Transverse colon (tissue), 4 donors: ENCODE data around the gene PAPOLA. TPM values are rescaled to one million over a fixed set of nuclear protein-coding genes. Genes with fewer than 3 reads are reported as not detected.

Experiments used
- DNase-seq: peaks from one replicate; pipeline ENCODE4 v3.0.0-alpha.2; 2019
- H3K27ac ChIP-seq, 4 donors: fragments of 200-600 bp; sonication (generic); 2 replicates each; pipeline ENCODE4 v1.5.1; 2016 to 2018; ENCODE audit warnings: inconsistent platforms in 4 of 4
- H3K27me3 ChIP-seq: fragments of 200-600 bp; sonication (generic); 2 replicates; pipeline ENCODE4 v1.5.1; 2017; ENCODE audit warnings: inconsistent platforms
- H3K36me3 ChIP-seq, 4 donors: fragments of 200-600 bp; sonication (generic); 2 replicates each; pipeline ENCODE4 v1.5.1; 2017 to 2019; ENCODE audit warnings: inconsistent platforms in 4 of 4
- H3K4me1 ChIP-seq, 4 donors: fragments of 200-600 bp; sonication (generic); 2 replicates each; pipeline ENCODE4 v1.5.1; 2017 to 2020; ENCODE audit warnings: inconsistent platforms in 4 of 4
- H3K4me3 ChIP-seq, 4 donors: fragments of 200-600 bp; sonication (generic); 1 replicate in 1 of 4; 2 replicates in 3 of 4; pipeline versions ENCODE4 v1.5.1 to v1.6.1; 2017 to 2019; ENCODE audit warnings: inconsistent platforms in 4 of 4
- H3K9me3 ChIP-seq, 2 donors: fragments of 200-600 bp; sonication (generic); 2 replicates each; pipeline ENCODE4 v1.5.1; 2017 to 2019; ENCODE audit warnings: inconsistent platforms in 2 of 2
- CTCF ChIP-seq, 5 experiments: fragments of 200-600 bp in 3 of 5; fragments of 450-650 bp in 2 of 5; sonication (generic) in 3 of 5; IDR thresholded peaks; 1 replicate in 2 of 5; 2 replicates in 3 of 5; pipeline ENCODE4 v1.5.1; 2016 to 2017; ENCODE audit warnings: antibody characterized with exemption in 5 of 5, inconsistent platforms in 3 of 5, mild to moderate bottlenecking in 2 of 5, moderate library complexity in 1 of 5
- EP300 ChIP-seq: sonication (generic); formaldehyde crosslinking; IDR thresholded peaks from one replicate; pipeline ENCODE4 v1.6.1; 2017; ENCODE audit warnings: antibody characterized with exemption, low read depth
- POLR2A ChIP-seq: fragments of 450-650 bp; IDR thresholded peaks from one replicate; pipeline ENCODE4 v1.6.1; 2016; ENCODE audit warnings: antibody characterized with exemption, mild to moderate bottlenecking, moderate library complexity
- POLR2AphosphoS5 ChIP-seq, 3 donors: sonication (generic); formaldehyde crosslinking; IDR thresholded peaks; one replicate each; pipeline ENCODE4 v1.6.1; 2016; ENCODE audit warnings: antibody characterized with exemption in 3 of 3
- WGBS, 2 donors: methylation state at CpG; one replicate each; pipeline ENCODE4 v1.1.5; 2018; ENCODE audit warnings: low coverage in 1 of 2; 5-methylcytosine and 5-hydroxymethylcytosine counted together
- in situ Hi-C, 4 donors: fragments of 200-750 bp; cut with MboI; loops; one replicate each; pipeline versions ENCODE4 v1.15.0 to v1.15.1; 2017; ENCODE audit warnings: low sequenced_read_pairs in 3 of 4, low pct_ligation_motif_present in 1 of 4, low pct_unique_long_range_greater_than_20kb in 1 of 4
- intact Hi-C: fragments of 100-400 bp; cut with DNase I; formaldehyde crosslinking; loops from one replicate; pipeline ENCODE4 v1.15.1; 2023; ENCODE audit warnings: low total_unique reads
- total RNA-seq, 4 donors: library from RNA; depleted of rRNA; stranded (reverse); fragments of >200 nt; gene quantifications; one replicate each; pipeline ENCODE4 v1.1.0, GENCODE V29; 2016

The PAPOLA gene
- total RNA-seq, 4 donors from 2014 or later: 166 to 231 (median 193) TPM

- H3K4me1 ChIP-seq: no peaks in the 10 kb centered on the region
- no peak for DNase-seq
- no peaks in the 10 kb centered on the region for H3K27me3 ChIP-seq
- no peak overlapping the region for H3K27ac ChIP-seq
- intact Hi-C loops: loop anchor here (10.0 kb wide), 1 partner anchor 1178 kb away; no protein-coding TSS in a partner anchor
- in situ Hi-C loops: no loop called here
- no peak overlapping the region for H3K4me3 ChIP-seq
- TF ChIP-seq POLR2A: no peak
- TF ChIP-seq POLR2AphosphoS5 (IDR thresholded peaks at IDR 0.05): no peak
- TF ChIP-seq CTCF (IDR thresholded peaks at IDR 0.05): no peak
- no peak for TF ChIP-seq EP300
- no peaks in the 10 kb centered on the region for H3K9me3 ChIP-seq
- H3K36me3 ChIP-seq: peaks cover 0 to 64% (median 14%) of the 10 kb centered on the region in 4 donors
Measured at GRCh38 chr14:96532632-96533031, 30.4 kb downstream of the PAPOLA start.

- no peaks in the 10 kb centered on the region for H3K27me3 ChIP-seq
- H3K4me3 ChIP-seq: no peak overlapping the region
- 100% methylated on average over 1 of the region's 1 CpG for WGBS, 2 donors
- in situ Hi-C loops: no loop called here
- no peak overlapping the region for H3K27ac ChIP-seq
- peaks cover 0 to 38% (median 9%) of the 10 kb centered on the region in 4 donors for H3K36me3 ChIP-seq
- no peaks in the 10 kb centered on the region for H3K9me3 ChIP-seq
- intact Hi-C loops: loop anchor here (10.0 kb wide), 1 partner anchor 1182 kb away; no protein-coding TSS in a partner anchor
- no peak for DNase-seq
- TF ChIP-seq EP300: no peak
- TF ChIP-seq POLR2AphosphoS5 (IDR thresholded peaks at IDR 0.05): no peak
- TF ChIP-seq CTCF (IDR thresholded peaks at IDR 0.05): no peak
- no peak for TF ChIP-seq POLR2A
- H3K4me1 ChIP-seq: peaks cover 0 to 12% (median 3%) of the 10 kb centered on the region in 4 donors
Measured at GRCh38 chr14:96536807-96537206, 34.6 kb downstream of the PAPOLA start.

GRCh38 chr14:96538097-96538989 is 36.2 kb downstream of the PAPOLA start:
- Histone ChIP-seq H3K4me3 (no peak overlapping the region), H3K27ac (no peak overlapping the region), H3K9me3 (no peaks in the 10 kb centered on the region), H3K4me1 (peaks cover 0 to 12% (median 3%) of the 10 kb centered on the region in 4 donors), H3K27me3 (no peaks in the 10 kb centered on the region), H3K36me3 (peaks cover 0 to 27% (median 4%) of the 10 kb centered on the region in 4 donors)
- DNase-seq: no peak
- 60 to 70% methylated on average over 3 of the region's 3 CpGs for WGBS, 2 donors
- in situ Hi-C loops (no loop called here), intact Hi-C loops (loop anchor here (10.0 kb wide), 1 partner anchor 1184 kb away; no protein-coding TSS in a partner anchor)
- no peak for TF ChIP-seq POLR2AphosphoS5 (IDR thresholded peaks at IDR 0.05)
- no peak for TF ChIP-seq POLR2A
- TF ChIP-seq EP300: no peak
- TF ChIP-seq CTCF (IDR thresholded peaks at IDR 0.05): no peak

GRCh38 chr14:96538990-96539317 is 36.8 kb downstream of the PAPOLA start:
- Histone ChIP-seq H3K9me3 (no peaks in the 10 kb centered on the region), H3K4me1 (peaks cover 0 to 12% (median 3%) of the 10 kb centered on the region in 4 donors), H3K4me3 (no peak overlapping the region), H3K27me3 (no peaks in the 10 kb centered on the region), H3K27ac (no peak overlapping the region), H3K36me3 (peaks cover 0 to 22% (median 4%) of the 10 kb centered on the region in 4 donors)
- no peak for TF ChIP-seq POLR2AphosphoS5 (IDR thresholded peaks at IDR 0.05)
- no peak for TF ChIP-seq EP300
- TF ChIP-seq POLR2A: no peak
- TF ChIP-seq CTCF (IDR thresholded peaks at IDR 0.05): no peak
- intact Hi-C loops: loop anchor here (10.0 kb wide), 1 partner anchor 1184 kb away; no protein-coding TSS in a partner anchor
- in situ Hi-C loops: no loop called here
- WGBS, 2 donors: 50 to 53% methylated on average over 1 of the region's 1 CpG
- DNase-seq: no peak
